Measurements from ENCODE around the gene YIF1A.
"Not testable (repeated sequence)": the region's sequence is repeated elsewhere in the genome, so short reads cannot be mapped to it uniquely, and the experiment has no call there.

The YIF1A gene

DNA sequence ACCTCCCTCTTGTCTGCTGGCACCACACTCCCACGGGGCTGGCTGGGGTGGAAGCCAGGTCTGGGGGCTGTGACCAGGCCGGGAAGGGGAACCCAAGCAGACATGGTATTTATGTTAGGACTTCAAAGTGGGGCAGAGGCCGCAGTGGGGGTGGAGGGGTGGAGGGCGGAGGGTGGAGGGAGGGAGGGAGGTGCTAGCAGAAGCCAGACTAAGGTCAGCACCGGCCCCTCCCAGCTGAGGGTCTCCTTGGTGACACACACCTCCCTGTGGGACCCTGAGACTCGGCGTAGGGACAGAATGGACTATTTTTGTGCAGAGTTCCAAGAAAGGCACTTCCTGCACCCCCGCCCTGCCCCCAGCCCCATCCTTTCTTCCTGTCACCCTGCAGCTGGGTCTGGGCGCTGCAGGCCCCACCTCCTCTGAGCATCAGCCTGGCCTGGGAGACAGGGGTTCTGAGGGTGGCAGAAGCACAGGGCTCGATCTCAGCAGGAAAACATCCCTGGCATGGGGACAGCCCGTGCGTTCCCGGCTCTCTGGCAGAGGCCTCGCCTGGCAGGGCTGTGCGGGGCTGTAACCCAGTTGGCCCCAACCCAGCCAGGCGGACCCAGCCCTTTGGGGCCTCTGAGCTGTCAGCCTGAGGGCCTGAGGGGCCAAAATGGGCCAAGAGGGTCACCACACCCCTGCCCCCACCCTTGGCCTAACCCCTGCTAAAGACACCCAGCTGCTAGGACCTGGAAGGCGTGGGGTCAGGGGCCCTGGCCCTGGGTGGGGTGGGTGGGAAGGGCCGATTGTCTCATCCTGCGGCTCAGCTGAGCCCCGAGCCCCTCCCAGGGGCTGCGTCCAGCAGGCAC, 37.5 kb upstream of the YIF1A start:
- DNase-seq (ENCODE audit: low spot score) = no peak

DNA sequence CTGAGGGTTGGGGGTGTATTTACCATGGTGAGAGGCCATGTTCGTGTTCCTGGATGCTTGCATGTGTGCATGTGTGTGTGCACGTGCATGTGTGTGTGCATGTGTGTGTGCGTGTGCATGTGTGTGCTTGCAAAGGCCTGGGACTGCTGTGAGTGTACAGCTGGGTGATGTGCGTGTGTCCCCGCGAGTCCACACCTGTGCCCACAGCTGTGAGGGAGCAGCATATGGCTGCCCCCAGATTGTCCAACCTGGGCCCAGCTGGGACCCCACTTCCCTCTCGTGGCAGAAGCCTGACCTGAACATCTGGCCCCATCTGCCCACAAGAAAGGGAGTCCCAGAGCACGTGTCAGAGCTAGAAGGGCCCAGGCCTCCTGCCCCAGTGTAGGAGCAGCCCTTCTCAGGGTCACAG, 36.3 kb upstream of the YIF1A start:
- DNase-seq (ENCODE audit: low spot score) = no peak

DNA sequence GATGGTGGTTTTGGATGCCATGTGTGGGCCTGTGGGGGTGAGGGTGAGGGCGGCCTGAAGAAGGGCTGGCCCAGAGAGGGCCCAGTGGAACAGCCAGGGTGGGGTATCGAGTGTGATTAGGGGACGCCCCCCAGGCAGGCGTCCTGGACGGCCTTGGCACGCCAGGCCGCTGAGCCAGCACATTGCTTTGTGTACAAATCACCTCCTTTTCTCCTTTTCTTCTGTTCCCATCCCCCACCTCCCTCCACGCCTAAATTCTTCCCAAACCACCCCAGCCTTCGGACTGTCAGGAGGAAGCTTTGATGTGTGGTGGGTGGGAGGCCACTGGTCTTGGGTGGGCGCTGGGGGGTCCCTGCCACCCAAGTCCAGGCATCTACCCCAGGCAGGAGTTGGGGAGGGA, 35.7 kb upstream of the YIF1A start:
- DNase-seq (ENCODE audit: low spot score) = no peak

DNA sequence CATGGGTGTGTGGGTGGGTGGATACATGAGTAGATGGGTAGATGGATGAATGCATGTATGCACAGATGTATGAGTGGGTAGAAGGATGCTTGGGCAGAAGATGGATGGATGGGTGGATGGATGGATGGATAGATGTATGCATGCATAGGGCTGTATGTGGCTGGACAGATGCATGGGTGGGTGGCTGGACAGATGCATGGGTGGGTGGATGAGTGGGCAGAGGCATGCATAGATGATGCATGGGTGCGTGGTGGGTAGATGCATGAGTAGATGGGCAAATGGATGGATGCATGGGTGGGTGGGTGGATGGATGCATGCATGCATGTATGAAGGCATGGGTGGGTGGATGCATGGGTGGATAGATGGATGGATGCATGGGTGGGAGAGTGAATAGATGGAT, 34.7 kb upstream of the YIF1A start:
- no peak for DNase-seq (ENCODE audit: low spot score)

DNA sequence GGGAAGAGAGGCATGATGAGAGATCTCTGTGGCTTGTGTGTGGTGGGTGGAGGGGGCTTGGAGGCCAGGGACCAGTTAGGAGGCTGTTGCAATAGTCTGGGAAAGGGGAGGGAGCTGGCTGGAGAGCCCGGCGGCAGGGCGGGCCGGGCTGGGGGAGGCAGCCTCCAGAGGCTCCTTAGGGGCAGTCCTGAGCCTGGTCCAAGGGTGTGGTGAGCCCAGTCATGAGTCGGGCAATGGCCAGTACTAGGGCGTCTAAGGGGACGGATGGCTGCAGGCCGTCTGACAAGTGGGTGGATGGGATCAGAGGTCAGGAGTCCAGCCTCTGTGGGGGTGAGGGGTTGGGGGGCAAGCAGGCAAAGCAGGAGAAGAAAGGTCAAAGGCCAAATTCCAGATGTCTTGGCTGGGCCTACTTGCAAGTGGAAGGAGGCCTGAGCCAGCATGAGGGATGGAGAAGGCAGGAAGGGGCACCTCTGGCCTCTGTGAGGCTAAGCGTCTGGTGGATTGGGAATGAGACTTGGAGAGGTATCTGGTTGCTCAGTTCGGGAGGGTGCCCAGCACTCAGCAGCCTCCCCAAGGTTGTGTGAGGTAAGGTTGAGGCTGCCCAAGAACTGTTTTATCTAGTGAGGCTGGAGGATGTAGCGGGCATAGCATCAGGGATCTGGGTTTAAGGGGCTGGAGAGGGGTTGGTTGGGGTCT, 33.9 kb upstream of the YIF1A start:
- no peak for DNase-seq (ENCODE audit: low spot score)

DNA sequence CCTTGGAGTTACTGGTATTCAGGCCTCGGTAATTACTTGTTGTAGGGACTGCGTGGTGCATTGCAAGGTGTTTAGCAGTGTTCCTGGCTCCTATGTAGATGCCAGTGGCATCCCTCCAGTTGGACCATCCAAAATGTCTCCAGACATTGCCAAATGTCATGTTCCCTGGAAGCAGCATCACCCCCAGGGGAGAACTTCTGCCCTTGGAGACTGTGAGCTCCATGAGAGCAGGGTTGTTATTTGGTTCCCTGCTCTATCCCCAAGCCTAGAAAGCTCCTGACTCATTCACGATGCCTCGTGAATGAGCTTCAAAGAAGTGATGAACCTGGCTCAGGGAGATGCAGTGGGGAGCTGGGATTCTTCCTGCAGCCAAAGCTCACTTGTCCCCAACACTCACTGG, 32.7 kb upstream of the YIF1A start:
- DNase-seq (ENCODE audit: low spot score) = no peak

DNA sequence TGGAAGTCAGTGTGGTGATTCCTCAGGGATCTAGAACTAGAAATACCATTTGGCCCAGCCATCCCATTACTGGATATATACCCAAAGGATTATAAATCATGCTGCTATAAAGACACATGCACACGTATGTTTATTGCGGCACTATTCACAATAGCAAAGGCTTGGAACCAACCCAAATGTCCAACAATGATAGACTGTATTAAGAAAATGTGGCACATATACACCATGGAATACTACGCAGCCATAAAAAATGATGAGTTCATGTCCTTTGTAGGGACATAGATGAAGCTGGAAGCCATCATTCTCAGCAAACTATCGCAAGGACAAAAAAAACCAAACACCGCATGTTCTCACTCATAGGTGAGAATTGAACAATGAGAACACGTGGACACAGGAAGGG, 31.8 kb upstream of the YIF1A start:
- DNase-seq (ENCODE audit: low spot score) = not testable (repeated sequence)

DNA sequence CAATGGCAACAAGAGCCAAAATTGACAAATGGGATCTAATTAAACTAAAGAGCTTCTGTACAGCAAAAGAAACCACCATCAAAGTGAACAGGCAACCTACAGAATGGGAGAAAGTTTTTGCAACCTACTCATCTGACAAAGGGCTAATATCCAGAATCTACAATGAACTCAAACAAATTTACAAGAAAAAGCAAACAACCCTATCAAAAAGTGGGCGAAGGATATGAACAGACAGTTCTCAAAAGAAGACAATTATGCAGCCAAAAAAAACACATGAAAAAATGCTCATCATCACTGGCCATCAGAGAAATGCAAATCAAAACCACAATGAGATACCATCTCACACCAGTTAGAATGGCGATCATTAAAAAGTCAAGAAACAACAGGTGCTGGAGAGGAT, 31.3 kb upstream of the YIF1A start:
- not testable (repeated sequence) for DNase-seq (ENCODE audit: low spot score)

DNA sequence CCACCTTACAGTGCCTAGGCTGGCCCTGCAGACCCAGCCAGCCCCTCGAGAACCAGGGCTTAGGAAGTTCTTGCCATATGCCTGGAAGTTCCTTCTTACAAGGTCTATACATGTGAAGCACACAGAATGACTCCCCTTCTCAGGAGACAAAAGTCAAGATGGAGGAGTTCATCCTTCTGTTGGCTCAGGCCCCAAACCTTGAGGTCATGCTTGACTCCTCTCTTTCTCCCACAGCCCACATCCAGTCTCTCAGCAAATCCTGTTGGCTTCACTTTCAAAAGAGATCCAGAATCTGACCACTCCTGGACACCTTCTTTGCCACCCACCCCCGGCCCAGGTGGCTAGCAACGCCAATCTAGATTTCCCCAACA, 29.6 kb upstream of the YIF1A start:
- no peak for DNase-seq (ENCODE audit: low spot score)

DNA sequence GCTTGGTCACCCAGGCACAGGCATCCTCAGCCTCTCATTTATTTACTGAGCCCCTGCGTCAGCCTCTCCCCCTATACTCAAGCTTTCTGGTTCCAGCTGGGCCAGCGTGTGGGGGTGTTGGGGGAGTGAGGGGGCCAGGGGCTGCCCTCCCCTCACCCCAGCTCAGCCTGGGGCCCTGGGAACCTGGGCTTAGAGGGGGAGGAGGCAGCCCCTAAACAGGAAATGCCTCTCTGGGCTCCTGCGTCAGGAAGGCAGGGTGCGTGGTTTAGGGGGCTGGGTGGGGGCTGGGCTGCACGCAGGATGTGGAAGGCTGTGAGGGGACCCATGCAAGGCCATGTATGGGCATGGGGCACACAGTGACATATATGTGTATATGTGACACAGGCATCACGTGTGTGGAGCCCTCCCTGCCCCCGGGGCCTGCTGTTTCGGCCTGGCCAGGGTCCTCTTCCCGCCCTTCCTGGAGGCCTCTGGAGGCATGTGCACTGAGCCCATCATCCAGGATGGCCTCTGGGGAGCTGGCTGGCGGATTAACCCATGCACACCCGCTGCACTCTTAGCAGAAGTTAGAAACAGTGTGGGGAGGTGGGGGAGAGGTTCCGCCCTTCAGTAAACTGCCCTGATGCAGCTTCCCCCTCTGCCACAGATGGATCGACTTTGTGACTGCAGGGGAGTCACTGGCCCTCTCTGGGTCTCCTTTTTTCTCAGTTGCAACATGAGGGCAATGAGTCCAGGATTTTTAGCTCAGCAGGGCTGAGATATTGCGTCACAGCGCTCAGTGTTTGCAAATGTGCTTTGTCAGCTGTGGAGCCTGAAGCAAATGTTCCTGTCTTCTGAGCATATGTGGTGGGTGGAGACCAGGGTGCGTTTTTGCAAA, 29.0 kb upstream of the YIF1A start:
- no peak for DNase-seq (ENCODE audit: low spot score)

DNA sequence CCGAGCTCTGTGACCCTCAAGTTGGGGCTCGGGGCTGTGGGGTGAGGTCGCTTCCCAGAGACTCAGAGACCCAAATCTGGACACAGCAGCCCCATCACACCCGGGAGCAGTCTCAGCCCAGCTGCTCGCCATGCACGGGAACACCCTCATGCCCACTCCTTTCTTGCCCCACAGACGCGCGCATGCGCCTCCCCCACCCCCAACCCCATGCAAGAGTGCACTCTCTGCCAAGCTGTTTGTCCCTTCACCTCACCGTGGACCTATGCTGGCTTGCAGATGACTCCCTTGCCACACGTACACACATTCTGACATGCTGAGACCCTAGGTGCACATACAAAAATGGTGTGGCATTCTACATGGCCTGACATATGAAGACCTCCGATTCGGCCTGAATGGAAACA, 28.4 kb upstream of the YIF1A start:
- DNase-seq (ENCODE audit: low spot score) = no peak

DNA sequence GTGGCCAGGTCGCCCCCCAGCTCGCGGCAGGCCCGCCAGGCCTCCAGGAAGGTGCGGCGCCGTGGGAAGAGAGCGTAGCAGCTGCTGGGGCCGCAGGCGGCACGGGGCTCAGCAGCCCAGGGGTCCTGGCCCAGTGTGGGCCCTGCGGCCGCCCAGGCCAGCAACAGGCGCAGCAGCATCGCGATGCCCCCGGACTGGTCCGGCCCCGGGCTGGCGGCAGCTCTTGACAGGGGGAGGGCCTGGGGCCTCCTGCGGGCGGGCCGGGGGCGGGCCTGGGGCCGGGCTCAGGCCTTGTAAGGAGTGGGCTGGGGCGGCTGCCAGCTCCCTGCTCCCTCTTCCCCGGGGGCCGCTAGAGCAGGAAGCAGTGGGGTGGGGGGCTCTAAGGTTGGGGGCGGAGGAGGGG, 27.9 kb upstream of the YIF1A start, which contains the start of gene CD248:
Gene CD248 (minus strand): TSS at position 196 of the 403 bp plus-strand sequence. CDS start 17 bp downstream, at position 179.
- no peak for DNase-seq (ENCODE audit: low spot score)

DNA sequence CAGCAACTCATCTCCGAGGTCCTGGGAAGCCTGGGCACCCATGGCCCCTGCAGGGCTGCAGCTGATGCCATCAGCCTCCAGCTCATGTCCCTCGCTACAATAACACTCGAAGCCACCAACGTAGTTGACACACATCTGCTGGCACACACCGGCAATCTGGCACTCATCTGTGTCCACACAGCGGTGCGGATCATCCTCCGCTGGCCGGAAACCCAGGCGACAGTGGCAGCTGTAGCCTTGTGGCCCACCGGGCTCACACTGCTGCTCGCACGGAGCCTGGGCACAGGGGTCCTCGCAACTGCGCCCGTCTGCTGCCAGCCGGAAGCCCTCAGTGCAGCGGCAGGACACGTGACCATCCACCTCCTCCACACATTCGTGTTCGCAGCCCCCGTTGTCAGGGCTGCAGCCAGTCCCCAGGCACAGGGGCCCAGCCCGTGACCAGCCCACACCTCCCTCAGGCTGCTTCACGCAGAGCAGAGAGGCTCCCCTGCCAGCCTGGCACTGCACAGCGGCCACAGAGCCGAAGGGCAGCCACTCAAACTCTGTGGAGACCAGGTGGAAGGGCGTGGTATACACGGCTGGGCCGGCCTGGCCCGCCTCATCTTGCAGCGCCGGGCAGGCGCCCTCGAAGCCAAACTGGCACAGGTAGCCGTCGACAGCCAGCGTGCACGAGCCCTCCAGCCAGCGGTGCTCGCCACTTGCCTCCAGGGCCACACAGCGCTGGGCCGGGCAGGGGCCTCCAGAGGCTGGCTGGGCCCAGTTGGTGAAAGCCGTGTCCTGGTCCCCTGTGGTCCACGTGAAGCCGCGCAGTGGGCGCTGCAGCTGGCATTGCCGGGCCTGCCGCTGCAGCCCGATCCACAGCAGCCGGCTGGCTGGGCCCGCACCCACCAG, 27.2 kb upstream of the YIF1A start:
- DNase-seq (ENCODE audit: low spot score) = no peak

DNA sequence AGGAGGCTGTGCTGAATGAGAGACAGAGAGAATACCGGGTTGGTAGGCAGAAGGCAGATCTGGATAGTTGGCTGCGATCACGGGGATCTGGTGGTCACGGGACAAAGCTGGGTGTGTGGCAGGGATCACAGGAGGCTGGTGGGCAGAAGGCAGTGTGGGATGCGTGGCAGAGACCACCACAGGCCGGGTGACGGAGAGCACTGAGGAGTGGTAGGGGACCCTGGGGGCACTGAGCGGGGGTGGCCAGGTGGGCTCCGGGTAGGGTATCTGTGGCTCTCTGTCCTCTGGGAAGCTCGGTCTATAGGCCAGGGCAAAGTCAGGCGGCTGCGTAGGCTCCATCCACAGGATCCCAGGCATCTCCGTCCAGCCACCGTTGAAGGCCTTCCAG, 26.5 kb upstream of the YIF1A start:
- DNase-seq (ENCODE audit: low spot score) = no peak

DNA sequence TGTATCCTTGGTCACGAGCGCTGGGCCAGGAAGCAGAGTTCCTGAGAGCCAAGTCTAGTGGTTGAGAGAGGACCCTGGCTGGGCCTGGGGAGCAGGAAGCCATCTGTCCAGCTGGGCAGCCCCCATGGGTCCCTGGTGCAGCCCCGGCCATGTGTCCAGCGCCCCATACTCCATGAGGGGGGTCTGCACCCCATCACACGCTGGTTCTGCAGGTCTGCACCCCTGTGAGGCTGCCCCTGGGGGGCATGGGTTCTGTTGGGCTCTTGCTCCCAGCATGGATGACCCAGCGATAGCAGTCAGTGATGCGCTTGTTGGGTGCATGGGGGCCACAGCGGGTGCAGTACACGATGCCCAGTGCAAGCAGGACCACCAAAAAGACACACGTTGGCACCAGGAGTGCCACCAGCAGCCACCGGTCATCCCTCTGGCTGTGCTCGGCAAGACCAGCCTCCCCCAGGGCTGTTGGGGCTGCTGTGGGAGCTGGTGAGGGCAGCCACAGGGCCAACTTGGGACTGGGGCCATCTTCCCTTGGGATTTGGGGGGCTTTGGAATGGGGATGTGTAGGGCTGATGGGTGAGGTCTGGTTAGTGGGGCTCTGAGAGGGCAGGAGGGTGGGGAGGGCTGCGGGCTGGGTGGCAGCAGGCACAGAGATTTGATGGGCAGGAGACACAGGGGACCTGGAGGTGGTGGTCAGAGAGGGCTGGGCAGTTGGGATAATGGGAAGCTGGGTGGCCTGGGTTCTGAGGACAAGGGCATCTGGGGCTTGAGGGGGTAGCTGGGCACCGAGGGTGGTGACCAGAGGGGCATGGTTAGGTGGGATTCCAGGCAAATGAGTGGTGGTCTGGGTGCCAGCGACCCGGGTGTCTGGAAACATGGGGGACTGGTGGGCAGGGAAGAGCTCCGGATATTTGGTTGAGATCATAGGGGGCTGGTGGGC, 25.9 kb upstream of the YIF1A start:
- DNase-seq (ENCODE audit: low spot score) = no peak

DNA sequence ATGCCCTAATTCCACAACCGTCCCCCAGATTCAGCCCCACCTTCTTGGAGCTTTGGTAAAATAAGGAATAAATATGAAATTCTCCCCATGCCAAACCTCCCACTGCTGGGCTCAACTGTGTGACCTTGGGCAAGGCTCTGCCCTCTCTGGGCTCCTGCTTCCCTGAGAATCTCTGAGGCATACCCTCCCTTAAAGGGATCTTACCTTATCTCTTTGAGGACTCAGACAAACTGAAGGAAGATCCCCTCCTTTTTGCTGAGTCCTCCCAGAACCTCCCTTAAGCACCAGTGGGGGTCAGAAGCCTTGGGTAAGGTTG, 25.2 kb upstream of the YIF1A start:
- DNase-seq (ENCODE audit: low spot score) = no peak

DNA sequence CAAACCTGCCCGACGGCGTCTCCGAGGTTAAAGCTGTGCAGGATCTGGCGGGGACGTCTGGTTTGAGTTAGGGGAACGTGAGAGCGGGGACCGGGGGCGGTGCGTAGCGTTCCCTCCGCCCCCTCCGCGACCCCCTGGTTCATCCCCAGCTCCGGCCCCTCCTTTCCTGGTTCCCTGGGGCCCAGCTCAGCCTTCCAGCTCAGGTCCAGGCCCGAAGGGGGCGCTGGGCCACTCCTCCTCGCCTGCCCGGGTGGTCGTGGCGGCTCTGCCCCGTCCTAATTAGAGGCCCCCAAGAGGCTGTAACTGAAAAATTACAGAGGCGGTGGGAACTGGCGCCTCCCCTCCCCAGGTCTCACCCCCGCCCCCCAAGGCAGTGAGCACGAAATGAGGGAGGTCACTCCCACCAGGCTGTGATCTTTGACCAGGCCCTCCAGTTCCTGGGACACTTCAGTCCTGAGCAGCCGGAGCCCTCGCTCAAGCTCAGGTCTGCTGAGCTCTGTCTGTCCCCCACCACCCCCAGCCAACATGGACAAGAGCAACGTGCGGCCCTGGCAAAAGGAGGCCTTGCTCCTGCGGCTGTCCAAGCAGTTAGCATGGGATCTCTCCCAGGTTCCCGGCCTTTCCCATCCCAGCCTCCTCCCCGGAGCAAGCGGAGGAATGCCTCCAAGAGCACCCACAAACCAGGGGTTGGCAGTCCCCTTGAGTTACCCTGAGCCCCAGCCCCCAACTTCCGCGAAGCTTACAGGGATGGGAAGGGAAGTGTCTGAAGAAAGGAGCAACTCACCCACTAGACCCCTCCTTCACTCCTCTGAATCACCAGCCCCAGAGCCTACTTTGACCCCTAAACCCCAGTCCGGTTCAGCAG, 24.6 kb upstream of the YIF1A start:
- no peak for DNase-seq (ENCODE audit: low spot score)

DNA sequence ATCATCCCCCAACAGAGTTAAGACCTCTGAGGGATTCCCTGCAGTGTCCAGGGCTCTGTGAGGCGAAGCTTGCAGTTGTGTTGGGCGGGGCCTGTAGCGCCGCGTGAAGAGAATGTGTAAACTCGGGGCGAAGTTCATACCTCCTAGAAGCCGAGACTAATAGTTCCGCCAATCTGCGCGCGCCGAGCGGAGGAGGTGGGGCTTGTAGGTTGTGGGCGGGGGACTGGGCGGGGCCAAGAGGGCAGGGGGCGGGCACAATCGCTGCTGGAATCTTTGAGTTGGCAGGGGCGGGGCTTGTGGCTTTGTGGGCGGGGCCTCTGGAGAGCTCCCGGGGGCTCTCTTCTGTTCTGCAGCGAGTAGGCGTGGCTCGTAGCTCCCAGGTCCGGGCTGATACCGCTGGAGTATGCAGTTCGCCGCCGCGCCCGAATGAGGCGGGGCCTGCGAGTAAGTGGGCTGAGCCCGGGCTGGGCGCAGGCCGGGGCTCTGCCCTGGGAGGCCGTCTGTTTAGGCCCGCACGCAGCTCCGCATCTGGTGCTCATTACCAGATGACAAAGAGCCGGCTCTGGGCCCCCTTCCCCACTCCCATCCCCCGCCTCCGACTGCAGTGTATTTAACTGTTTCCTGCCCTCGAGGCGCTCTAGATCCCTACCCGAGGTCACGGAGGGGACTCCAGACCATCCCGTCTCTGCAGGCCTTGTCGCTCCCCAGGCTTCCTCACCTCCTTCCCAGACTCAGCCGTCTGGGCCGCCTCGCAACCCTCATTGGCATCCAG, 23.8 kb upstream of the YIF1A start:
- peak; percentile 97 for DNase-seq (ENCODE audit: low spot score)

Data from RKO (cell line).